ENCODE data around the gene AATK. TPM values are rescaled to one million over a fixed set of nuclear protein-coding genes. Genes with fewer than 3 reads are reported as not detected.

AATK gene
- total and polyA plus RNA-seq, 2 of the 13 experiments (the other 11 are each of a cell fraction or from before 2014, with no cell fraction given): 2.9 to 8.4 TPM

GRCh38 chr17:81132770-81133723 is 33.0 kb downstream of the AATK start (continued):
- TF ChIP-seq HNF4G (IDR thresholded peaks at IDR 0.05; ENCODE audit: borderline replicate concordance, low read depth, low read length) (peak; percentile 72), HNF4G (CRISPR knock-in tag; IDR thresholded peaks at IDR 0.05; ENCODE audit: borderline replicate concordance, low read depth) (no peak; the same call in 1 of the 2 replicates), RARA (CRISPR knock-in tag; IDR thresholded peaks at IDR 0.05) (peak; percentile 33; the same call in 1 of the 2 replicates), ZNF747 (CRISPR knock-in tag; IDR thresholded peaks at IDR 0.05; ENCODE audit: borderline replicate concordance) (no peak), ZNF772 (CRISPR knock-in tag; IDR thresholded peaks at IDR 0.05) (peak; percentile 67; the same call in 1 of the 2 replicates), HOXA3 (CRISPR knock-in tag; IDR thresholded peaks at IDR 0.05) (peak; percentile 21; the same call in 1 of the 2 replicates), ZBTB37 (CRISPR knock-in tag; IDR thresholded peaks at IDR 0.05) (0 out of 2 replicates have a peak, but pooled peaks have one; percentile 18), MLLT10 (CRISPR knock-in tag; IDR thresholded peaks at IDR 0.05) (no peak), NFE2L1 (CRISPR knock-in tag; IDR thresholded peaks at IDR 0.05; ENCODE audit: borderline replicate concordance) (no peak), ZNF263 (CRISPR knock-in tag; IDR thresholded peaks at IDR 0.05) (peak; percentile 93), ERF (CRISPR knock-in tag; IDR thresholded peaks at IDR 0.05) (no peak), ZNF407 (CRISPR knock-in tag; IDR thresholded peaks at IDR 0.05; ENCODE audit: not compliant biosample characterization) (no peak), HMGXB3 (CRISPR knock-in tag; IDR thresholded peaks at IDR 0.05; ENCODE audit: borderline replicate concordance) (no peak)

Data from HepG2 (cell line).